Measurements from ENCODE around the gene ATP5PB.

Gene ATP5PB

GRCh38 chr1:111448918-111449702 is at the start of gene ATP5PB, which contains the start of gene WDR77:
ATP5PB (plus strand) TSS chr1:111449464; CDS start chr1:111449542, 78 bp downstream.
WDR77 (minus strand) TSS chr1:111449256; CDS start chr1:111449169, 87 bp downstream.
- peak; percentile 100 for DNase-seq

- peak; percentile 57 for DNase-seq
These were observed 49.3 kb upstream of the ATP5PB start for GRCh38 chr1:111399792-111400610.

GRCh38 chr1:111402083-111402482 is 47.2 kb upstream of the ATP5PB start:
- no peak for DNase-seq

GRCh38 chr1:111404588-111404987 is 44.7 kb upstream of the ATP5PB start:
- no peak for DNase-seq

GRCh38 chr1:111406321-111406768 is 42.9 kb upstream of the ATP5PB start:
- no peak for DNase-seq

GRCh38 chr1:111407301-111407700 is 42.0 kb upstream of the ATP5PB start:
- no peak for DNase-seq

- no peak for DNase-seq
These were observed 36.4 kb upstream of the ATP5PB start for GRCh38 chr1:111412839-111413238.

- no peak for DNase-seq
These were observed 34.5 kb upstream of the ATP5PB start for GRCh38 chr1:111414756-111415155.

GRCh38 chr1:111415461-111415860 is 33.8 kb upstream of the ATP5PB start:
- DNase-seq, result no peak

- DNase-seq, result no peak
These were observed 31.5 kb upstream of the ATP5PB start for GRCh38 chr1:111417755-111418154.

GRCh38 chr1:111419037-111419436 is 30.2 kb upstream of the ATP5PB start:
- no peak for DNase-seq

GRCh38 chr1:111420377-111420776 is 28.9 kb upstream of the ATP5PB start:
- no peak for DNase-seq

- no peak for DNase-seq
These were observed 26.5 kb upstream of the ATP5PB start for GRCh38 chr1:111422546-111423391.

GRCh38 chr1:111424281-111424680 is 25.0 kb upstream of the ATP5PB start:
- no peak for DNase-seq

GRCh38 chr1:111436726-111437125 is 12.5 kb upstream of the ATP5PB start:
- no peak for DNase-seq

GRCh38 chr1:111439461-111440351 is 9.6 kb upstream of the ATP5PB start:
- no peak for DNase-seq

GRCh38 chr1:111441573-111442192 is 7.6 kb upstream of the ATP5PB start:
- DNase-seq, result peak; percentile 53

- no peak for DNase-seq
These were observed 6.8 kb upstream of the ATP5PB start for GRCh38 chr1:111442457-111442856.

- DNase-seq, result no peak
These were observed 5.2 kb upstream of the ATP5PB start for GRCh38 chr1:111444031-111444430.

GRCh38 chr1:111446546-111446945 is 2.7 kb upstream of the ATP5PB start:
- DNase-seq, result no peak

All from hematopoietic multipotent progenitor cell treated with erythropoietin and hydrocortisone succinate and interleukin-3 and kit ligand, for 8 days (in vitro differentiated cells).